Umbilical cord (tissue), 2 donors: ENCODE results near the gene STXBP6. TPM values are rescaled to one million over a fixed set of nuclear protein-coding genes. Genes with fewer than 3 reads are reported as not detected.
A peak's percentile ranks its signal among the peaks of the same experiment; 100 is the strongest.
"Not testable (repeated sequence)": the region's sequence is repeated elsewhere in the genome, so short reads cannot be mapped to it uniquely, and the experiment has no call there.

Experiments used
- DNase-seq: peaks from one replicate; pipeline ENCODE4 v3.0.0-alpha.2; 2015; ENCODE audit warnings: low spot score
- total RNA-seq: library from RNA; depleted of rRNA; stranded (reverse); fragments of >200 nt; gene quantifications from one replicate; pipeline ENCODE4 v1.2.3, GENCODE V29; 2014; ENCODE audit warnings: low replicate concordance; ENCODE audit not compliant: insufficient read depth

STXBP6 gene
- total RNA-seq, 1 donor from 2014 or later: 78.7 TPM

DNA sequence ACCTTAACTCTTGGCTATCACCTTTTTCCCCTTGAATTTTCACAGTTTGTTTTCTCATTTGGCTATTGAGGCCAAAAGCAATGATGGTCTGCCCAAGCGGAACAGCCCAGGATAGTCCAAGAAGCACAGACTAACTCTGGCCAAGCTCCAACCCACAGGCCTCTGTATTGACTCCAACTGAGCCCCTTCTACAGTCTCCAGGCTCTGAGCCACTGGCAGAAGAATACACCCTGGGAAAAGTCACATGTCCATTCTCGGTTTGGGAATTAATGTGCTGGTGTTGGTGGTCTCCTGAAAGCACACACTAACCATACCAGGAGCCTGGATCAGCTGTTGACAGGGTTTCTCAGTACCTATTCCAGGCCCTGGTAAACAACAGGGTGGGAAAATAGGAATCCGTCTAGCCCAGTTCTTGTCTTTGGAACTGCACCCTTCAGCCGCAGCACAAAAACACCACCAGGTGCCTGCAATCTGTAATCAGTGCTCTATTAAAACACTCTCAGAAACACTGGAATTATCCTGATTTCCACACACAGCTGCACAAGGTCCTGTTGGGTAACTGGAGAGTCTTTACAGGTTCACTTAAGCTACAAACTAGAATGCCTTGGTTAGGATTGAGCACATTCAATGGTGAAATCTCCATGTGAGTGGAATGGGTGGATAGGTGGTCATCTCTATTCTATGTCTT is 63.6 kb downstream of the STXBP6 start:
- DNase-seq: no peak

DNA sequence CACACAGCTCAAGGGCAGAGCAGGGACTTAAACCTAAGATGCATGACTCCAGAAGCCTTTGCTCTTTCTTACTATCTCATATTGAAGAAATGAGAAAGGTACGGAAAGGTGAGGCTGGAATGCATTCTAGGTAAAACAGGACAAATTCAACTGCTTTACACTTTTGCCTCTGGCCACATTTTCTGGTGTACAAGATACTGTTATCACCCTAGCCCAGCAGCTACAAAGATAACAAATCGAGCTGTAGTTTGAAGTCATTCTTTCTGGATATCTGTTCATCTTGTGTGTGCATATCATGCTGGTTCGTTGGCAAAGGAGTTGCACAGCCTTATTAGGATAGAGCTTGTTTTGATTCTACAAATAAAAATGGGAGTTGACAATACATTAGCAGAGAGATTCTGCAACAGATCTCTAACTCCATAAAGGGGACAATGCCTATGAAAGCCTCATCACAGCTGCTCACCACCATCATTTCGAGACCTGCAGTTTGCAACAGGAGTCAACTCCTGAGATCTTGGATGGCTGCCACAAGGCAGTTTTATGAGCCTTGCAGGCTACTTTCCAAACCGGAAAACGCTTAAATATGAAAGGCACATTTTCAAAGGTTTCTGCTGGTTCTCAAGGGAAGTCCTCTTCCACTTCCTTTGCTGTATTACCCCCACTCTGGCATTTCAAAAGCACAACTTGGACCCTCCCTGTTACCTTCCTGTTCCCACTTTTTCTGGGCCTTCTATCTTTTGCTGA is 64.9 kb downstream of the STXBP6 start:
- DNase-seq: peak; percentile 82

DNA sequence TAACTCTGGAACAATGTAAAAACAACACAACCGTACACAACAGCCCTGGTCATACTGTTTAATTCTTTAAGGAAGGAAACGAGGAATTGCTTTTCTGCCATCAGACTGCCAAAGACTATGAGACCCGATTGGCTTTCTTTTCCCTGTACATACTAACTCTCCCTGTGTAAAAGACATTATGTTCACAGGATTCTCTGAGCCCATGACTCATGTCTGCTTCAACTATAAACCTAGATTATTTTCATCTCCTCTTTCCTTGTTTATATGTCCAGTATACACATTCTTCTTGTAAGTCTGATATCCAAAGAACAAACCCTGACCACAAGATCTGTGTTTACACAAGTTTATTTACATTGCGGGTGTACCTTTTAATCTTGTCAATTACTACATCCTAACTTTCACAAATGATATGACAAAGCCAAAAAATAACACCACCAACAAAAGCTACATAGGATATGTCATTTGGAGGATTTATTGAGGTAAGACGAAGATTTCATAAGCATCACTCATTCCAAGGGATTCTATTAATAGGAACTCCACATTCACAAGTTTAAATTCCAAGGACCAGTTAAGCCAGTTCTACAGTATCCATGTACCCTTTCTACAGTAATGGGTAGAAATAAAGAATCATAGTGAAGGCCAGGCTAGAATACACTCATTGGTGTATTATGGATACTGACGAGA is 67.3 kb downstream of the STXBP6 start:
- peak; percentile 67 for DNase-seq

DNA sequence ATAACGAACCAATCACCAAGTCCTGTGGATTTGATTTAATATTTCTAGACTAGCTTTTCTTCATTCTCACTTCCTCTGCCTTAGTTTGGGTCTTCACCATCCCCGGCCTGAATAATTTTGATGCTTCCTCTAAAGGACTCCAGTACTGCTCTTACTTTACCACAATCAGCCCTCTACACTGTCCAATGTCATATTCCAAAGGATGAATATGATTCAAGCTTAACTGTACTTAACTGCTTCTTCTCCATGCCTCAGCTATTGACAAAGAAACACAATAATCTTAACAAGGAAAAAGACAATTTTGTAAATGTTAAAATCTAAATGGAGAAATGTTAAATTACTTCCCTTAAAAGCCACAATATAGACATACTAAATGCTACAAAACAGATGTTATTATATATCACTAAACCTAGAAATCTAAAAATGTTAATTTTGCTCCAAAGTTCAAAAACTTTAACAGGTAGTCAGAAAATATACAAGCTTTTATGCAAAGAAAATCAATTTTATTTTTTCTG is 70.2 kb downstream of the STXBP6 start:
- DNase-seq: no peak

DNA sequence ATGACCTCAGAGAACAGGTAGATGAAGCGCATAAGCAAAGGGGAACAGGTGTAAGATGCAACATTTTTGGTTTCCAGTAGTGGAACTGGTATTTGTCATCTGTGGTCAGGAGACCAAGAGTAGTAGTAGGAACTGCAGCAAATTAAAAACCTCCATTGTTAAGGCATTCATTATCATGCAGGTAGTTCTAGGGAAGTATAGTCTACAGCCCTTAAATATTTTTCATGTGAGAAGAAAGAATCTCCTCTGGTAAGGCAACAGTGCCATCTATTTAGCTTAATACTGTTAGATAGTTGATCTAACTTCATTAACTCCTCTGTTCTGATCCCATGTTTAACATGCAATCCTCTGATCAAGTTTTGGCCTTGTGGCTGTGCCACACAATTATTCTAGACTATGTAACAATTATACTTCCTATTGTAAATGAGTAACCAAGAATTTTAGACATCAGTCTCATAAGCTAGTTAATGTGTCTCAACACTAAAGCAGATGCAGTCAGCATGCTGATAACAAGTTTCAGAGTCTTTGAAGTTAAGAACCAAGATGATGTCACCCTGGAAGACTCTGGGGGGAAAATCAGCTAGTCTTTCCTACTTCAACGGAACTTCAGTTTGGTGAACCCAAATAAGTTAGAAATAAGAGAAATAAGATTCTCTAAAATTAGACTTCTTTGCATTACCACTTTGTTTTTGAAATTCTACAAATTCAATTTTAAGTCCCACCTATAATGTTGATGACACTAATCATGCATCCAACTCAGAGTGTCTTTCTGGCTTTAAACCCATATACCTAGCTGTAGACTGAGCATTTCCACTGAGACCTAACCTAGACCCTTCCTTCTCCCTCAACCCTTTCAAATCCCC is 70.9 kb downstream of the STXBP6 start:
- DNase-seq: peak; percentile 87

DNA sequence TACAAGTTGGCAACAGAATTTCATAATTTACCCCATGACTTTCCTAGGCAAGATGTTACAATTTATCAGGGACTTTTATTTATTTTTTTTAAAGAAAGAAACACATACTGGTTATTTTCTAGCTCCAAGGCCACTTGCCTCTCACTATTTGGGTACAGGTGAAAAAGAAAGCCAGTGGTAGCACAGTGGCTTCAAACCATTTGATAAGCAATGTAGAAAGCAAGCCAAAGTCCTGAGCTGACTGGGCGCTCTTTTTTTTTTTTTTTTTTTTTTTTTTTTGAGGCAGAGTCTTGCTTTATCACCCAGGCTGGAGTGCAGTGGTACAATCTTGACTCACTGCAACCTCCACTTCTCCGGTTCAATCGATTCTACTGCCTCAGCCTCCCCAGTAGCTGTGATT is 73.3 kb downstream of the STXBP6 start:
- DNase-seq: no peak

DNA sequence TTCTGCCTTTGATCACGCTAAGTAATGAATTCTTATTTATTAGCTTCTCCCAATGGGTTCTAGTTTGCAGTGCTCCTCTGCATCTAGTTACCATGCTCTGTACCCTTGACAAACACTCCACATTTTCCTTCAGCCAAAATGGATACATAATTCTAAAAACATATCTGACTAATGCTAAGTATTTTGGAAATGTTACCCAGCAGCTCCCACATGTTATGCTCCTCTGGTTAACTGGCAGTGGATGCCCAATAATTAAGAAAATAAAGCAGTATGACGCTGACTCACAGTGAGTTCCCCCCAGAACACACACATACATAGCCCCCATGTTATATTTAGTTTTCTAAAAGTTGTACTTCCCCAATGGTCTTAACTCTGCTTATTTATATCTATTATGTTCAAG is 74.6 kb downstream of the STXBP6 start:
- no peak for DNase-seq

DNA sequence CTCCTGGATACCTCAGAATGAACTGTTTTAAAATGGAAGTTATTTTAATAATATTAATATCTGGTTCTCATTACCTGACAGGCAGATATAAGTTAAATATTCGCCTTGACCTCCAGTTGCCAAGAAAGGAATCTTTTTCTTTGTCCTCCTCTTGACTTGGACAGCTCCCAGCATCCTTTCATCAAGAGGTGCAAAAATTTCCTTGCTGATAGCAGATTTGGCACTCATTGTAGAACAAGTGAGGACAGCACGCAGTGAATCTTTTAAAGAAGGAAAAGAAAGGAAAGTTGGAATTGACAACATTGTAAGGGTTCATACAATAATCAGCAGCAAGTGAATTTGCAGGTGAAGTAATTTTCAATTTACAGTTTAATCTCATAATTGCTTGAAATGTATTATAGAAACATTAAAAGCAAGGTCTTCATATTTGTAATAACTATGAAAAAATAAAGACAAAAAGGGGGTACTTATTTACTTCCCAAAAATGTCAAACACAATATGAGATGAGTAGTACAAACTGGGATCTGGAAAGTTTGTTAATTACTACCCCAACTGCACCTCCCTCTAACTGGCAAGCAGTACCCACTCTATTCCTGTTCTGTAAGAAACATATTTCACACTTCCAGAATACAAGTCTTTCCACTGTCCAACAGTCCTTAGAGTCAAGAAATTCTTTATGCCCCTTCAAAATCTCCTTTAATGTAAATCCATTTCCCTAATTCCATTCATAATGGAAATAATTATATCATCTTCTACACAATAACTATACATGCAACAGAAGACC is 75.2 kb downstream of the STXBP6 start:
- DNase-seq: no peak

DNA sequence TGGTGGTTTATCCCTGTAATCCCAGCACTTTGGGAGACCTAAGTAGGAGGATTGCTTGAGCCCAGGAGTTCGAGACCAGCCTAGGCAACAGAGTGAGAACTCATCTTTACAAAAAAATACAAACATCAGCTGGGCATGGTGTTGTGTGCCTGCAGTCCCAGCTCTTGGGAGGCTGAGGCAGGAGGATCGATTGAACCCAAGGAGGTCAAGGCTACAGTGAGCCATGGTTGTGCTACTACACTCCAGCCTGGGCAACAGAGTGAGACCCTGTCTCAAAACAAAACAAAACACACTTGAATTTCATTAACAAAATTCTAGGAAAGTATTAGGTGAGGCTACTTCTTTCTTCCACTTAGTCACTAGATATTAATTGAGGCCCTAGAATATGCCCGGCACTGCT is 77.1 kb downstream of the STXBP6 start:
- no peak for DNase-seq

DNA sequence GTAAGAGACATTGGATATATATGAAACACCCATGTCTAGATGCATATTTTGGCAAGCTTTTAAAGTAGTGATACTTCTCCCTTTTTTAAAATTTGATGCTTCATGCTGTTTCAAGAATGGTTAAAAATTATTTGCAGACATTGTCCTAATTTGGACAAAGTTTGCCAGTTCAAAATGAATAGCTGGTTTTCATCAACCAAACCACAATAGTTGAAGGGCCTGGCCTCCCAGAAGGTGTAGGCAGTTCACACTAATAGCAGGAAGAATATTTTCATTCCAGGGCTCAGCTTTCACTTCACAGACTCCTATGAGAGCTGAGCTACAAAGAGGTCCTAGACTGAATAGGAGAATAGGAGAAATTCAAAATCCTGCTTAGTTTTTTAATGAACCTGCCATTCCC is 78.7 kb downstream of the STXBP6 start:
- DNase-seq: no peak

DNA sequence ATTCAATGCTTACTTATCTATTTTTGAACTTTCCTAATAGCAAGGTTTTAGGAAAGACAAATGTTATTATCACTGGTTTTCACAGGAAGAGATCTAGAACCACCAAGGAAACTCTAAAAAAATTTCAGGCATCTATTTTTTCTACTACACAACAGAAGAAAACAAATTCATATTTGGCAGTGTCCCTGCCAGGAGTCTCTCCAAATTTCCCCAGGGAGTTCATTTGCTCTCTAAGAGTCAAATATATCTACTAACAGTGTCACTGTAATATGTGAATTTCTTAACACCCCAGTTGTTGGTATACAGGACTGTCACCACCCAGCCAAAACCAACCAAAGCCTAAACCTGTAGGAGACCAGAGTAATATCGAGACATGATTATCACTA is 83.4 kb downstream of the STXBP6 start:
- no peak for DNase-seq

DNA sequence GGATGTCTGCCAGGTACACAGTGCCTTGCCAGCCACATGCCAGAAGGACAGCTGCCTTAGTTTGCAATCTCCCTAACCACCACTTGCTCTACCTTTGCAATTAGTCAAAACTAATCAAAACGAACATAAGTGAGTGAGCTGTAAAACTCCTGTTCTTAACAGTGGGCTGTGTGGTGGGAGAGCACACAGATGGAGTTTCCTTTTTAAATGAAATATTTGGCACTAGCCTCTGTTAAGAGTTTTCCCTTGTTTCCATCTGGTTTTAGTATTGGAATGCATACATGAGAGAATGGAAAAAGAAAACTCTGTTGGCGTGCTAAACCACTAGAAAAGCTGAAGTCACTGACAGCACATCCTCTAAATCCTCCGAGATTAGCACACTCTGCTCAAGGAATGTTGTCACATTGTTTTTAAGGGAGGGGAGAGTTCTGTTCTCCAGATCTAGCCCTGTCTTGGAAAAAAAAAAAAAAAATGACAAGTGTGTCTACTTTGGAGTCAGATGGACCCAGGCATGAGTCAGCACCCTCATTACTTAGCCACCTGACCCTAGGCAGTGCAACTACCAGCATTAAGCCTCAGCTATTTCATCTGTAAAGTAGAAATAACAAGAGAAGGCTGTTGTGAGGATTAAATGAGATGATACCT is 83.9 kb downstream of the STXBP6 start:
- peak; percentile 92 for DNase-seq

DNA sequence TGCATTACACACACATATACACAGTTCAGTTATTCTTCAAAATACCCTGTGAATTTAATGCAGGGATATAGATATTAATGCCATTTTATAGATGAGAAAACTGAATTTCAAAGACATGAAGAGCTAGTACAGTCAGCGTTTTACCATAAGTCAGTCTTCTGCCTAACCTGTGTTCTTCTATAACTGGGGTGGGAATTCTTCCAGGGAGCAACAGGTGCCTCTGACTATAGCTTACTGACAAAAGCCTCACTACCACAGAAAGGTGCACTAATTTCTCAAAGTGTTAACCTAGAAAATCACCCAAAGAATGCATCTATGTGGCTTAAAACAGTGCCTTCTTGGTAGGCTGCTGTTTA is 84.4 kb downstream of the STXBP6 start:
- no peak for DNase-seq

DNA sequence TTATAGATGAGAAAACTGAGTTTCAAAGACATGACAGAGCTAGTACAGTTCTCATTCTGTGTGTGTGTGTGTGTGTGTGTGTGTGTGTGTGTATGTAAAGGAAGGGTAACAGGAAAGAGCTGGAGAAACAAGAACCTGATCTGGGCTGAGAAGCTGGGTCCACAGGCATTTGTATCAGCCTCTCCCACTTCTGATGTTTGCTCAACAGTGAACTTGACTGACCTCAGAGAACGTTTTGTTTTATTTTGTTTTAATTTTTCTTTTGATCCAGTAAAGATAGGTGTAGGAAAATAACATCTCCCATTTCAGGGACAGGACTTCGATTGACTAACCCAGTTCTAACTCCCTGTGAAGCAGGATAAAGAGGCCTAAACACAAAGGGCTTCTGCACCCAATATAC is 85.4 kb downstream of the STXBP6 start:
- DNase-seq: no peak

DNA sequence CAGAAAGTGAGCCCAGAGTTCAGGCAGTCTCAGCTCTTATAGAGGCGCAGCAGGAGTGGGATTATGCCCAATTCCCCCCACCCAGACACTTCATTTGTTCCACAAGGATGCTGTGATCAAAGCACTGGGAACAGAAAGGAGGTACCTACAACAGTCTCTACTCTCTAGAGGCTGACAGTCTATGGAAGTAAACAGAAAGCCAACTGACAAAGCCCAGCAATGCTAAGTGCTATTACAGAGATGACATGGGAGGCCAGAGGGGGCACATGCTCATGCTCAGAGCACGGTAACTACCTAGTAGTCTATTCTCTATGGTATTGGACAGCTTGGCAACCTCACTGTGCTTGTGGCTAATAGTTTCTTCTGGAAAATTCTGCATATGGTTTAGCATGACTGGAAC is 85.9 kb downstream of the STXBP6 start:
- no peak for DNase-seq

DNA sequence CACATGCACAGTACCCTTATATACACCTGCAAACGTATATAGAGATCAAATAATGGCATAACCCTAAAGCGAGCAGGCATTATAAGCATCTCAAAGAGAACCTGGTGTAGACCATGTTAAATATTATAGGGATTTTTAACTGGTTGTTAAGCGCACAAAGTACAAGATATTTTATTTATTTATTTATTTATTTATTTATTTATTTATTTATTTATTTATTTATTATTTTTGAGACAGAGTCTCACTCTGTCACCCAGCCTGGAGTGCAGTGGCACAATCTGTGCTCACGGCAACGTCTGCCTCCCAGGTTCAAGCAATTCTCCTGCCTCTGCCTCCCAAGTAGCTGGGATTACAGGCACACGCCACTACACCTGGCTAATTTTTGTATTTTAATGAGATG is 87.8 kb downstream of the STXBP6 start:
- DNase-seq: not testable (repeated sequence)

DNA sequence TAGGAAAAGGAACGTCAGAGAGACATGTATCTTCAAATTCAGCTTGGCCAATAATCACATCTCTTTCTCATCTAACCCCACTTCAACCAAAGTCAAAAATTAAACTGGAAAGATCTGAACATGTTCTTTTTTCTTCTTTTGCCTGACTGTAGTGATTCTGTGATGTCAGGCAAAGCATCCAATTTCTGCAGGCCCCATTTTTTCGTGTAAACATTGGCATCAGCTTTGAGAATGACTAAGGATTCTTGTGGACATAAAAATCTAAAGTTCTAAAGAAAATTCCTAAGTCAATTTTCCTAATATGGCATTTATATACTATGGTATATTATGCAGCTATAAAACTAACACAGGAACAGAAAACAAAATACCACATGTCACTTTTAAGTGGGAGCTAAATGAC is 89.1 kb downstream of the STXBP6 start:
- no peak for DNase-seq

DNA sequence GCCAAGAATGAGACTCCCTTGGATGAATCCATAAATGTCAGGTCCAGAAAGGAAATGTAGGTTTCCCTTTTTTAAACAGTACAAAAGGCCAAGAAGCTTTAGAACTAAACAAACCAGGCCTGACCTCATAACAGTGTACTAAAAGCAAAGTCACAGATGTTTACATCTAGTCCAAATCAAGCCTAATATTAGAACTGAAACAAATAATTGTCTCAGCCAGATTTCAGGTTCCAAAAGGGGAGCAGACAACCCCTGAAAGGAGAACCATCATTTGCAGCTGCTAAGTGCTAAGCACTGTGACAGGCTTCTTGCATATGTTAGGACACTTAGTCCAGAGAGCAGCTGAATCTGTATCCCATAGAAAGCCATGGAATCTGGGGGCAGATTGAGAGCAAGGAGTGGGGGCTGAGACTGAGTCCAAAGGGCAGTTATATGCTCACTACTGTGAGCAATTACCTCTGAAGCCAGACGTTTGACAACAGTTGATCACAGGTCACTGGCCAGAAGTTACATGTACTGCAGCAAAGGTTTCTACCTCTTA is 90.1 kb downstream of the STXBP6 start:
- DNase-seq: no peak

DNA sequence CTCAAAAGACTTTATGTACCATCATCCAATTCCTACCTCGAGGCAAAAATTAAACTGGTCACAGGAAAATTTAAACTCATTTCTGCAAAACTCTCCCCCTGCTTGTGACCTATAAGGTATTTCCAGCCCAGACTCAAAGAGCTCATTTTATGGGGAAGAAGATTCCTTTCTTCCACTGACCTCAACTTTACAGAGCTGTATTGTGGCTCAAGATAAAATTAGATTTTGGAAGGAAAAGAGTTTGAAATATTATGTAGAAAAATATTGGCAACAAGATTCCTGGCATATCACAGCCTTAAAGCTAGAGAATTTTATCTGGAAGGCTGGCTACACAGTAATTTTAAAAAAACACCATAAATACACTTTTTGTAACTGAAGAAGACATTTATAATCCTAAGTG is 91.7 kb downstream of the STXBP6 start:
- no peak for DNase-seq

DNA sequence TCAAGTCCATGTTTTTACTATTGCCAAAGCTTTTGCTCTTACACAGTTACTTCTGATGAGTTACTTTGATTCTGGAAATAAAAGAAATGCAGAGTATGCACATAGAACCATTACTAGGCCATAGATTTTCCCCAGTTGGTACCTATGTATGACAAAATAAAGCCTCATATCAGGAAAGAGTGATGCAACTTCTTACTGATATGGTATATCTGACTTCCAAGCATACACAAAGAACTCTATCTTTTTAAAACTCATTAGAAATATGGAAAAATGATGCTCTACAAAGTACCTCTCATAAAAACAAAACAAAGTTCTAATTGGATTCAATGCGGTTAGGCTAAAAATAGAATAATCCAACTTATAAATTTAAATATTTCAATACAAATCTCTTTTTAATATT is 92.1 kb downstream of the STXBP6 start:
- DNase-seq: no peak
